Effector memory CD8-positive, alpha-beta T cell (primary cell): ENCODE results near the gene RXFP4.

Experiments used
- ATAC-seq: fragments of 150-1000 bp; cut with Tn5 transposase; replicated peaks from 2 replicates; pipeline ENCODE4 v1.10.0; 2021; ENCODE audit warnings: mild to moderate bottlenecking, moderate library complexity
- DNase-seq, 3 experiments: peaks; one replicate each; pipeline ENCODE4 v3.0.0; 2021
- H3K27ac Mint-ChIP-seq, 2 donors: one replicate each; pipeline ENCODE4 v1.8.0; 2022; ENCODE audit warnings: mild to moderate bottlenecking in 2 of 2, mixed read lengths in 2 of 2, moderate library complexity in 2 of 2
- H3K27me3 Mint-ChIP-seq, 2 donors: one replicate each; pipeline ENCODE4 v1.8.0; 2022; ENCODE audit warnings: mixed read lengths in 2 of 2
- H3K36me3 Mint-ChIP-seq: one replicate; pipeline ENCODE4 v1.8.0; 2022; ENCODE audit warnings: mild to moderate bottlenecking, moderate library complexity, mixed read lengths; ENCODE audit not compliant: insufficient read depth
- H3K4me1 Mint-ChIP-seq, 2 donors: one replicate each; pipeline ENCODE4 v1.8.0; 2022; ENCODE audit warnings: low read depth in 2 of 2, mixed read lengths in 2 of 2
- H3K4me3 Mint-ChIP-seq, 2 donors: one replicate each; pipeline ENCODE4 v1.8.0; 2022; ENCODE audit warnings: mild to moderate bottlenecking in 2 of 2, mixed read lengths in 2 of 2, moderate library complexity in 2 of 2
- H3K9me3 Mint-ChIP-seq, 2 donors: one replicate each; pipeline ENCODE4 v1.8.0; 2022; ENCODE audit warnings: mixed read lengths in 2 of 2

RXFP4 gene

GRCh38 chr1:155970531-155971167 is 29.2 kb downstream of the RXFP4 start:
- Mint-ChIP-seq H3K9me3 (no peaks in the 10 kb centered on the region), H3K36me3 (peaks cover 56% of the 10 kb centered on the region), H3K27me3 (no peaks in the 10 kb centered on the region), H3K27ac (peak overlapping the region; percentile 85 to 87), H3K4me1 (peaks cover 89 to 92% of the 10 kb centered on the region in 2 donors), H3K4me3 (peak overlapping the region; percentile 69 to 97)
- ATAC-seq (peak; percentile 55), DNase-seq (no peak)

GRCh38 chr1:155971910-155972809 is 30.7 kb downstream of the RXFP4 start:
- peak overlapping the region; percentile 85 to 87 for H3K27ac Mint-ChIP-seq
- H3K36me3 Mint-ChIP-seq, result peaks cover 56% of the 10 kb centered on the region
- no peak for ATAC-seq
- DNase-seq, result no peak
- H3K9me3 Mint-ChIP-seq, result no peaks in the 10 kb centered on the region
- no peaks in the 10 kb centered on the region for H3K27me3 Mint-ChIP-seq
- peak overlapping the region; percentile 69 to 97 for H3K4me3 Mint-ChIP-seq
- H3K4me1 Mint-ChIP-seq, result peaks cover 91 to 95% of the 10 kb centered on the region in 2 donors

- H3K27ac Mint-ChIP-seq, result peak overlapping the region; percentile 85 to 94
- no peak for ATAC-seq
- peaks cover 49% of the 10 kb centered on the region for H3K36me3 Mint-ChIP-seq
- H3K4me1 Mint-ChIP-seq, result peaks cover 80 to 84% of the 10 kb centered on the region in 2 donors
- no peaks in the 10 kb centered on the region for H3K9me3 Mint-ChIP-seq
- DNase-seq, result no peak
- peak overlapping the region; percentile 83 to 97 for H3K4me3 Mint-ChIP-seq
- H3K27me3 Mint-ChIP-seq, result no peaks in the 10 kb centered on the region
Observed at GRCh38 chr1:155973723-155974122, 32.3 kb downstream of the RXFP4 start.

GRCh38 chr1:155974208-155975115 is 33.0 kb downstream of the RXFP4 start:
- ATAC-seq (no peak), DNase-seq (no peak)
- Mint-ChIP-seq H3K27ac (peak overlapping the region; percentile 85 to 94), H3K36me3 (peaks cover 48% of the 10 kb centered on the region), H3K4me1 (peaks cover 80 to 87% of the 10 kb centered on the region in 2 donors), H3K9me3 (no peaks in the 10 kb centered on the region), H3K4me3 (peak overlapping the region; percentile 83 to 97), H3K27me3 (no peaks in the 10 kb centered on the region)

GRCh38 chr1:155975375-155976061 is 34.1 kb downstream of the RXFP4 start:
- ATAC-seq (no peak), DNase-seq (no peak)
- Mint-ChIP-seq H3K4me3 (peak overlapping the region; percentile 83 to 97), H3K27me3 (no peaks in the 10 kb centered on the region), H3K27ac (peak overlapping the region; percentile 85 to 94), H3K36me3 (peaks cover 47% of the 10 kb centered on the region), H3K4me1 (peaks cover 80 to 87% of the 10 kb centered on the region in 2 donors), H3K9me3 (no peaks in the 10 kb centered on the region)

GRCh38 chr1:155976062-155976912 is 34.8 kb downstream of the RXFP4 start:
- ATAC-seq (peak; percentile 42), DNase-seq (peak; percentile 62 to 66 (median 63))
- H3K27ac Mint-ChIP-seq, result peak overlapping the region; percentile 85 to 94
- H3K4me3 Mint-ChIP-seq, result peak overlapping the region; percentile 83 to 97
- H3K36me3 Mint-ChIP-seq, result peaks cover 47% of the 10 kb centered on the region
- peaks cover 80 to 87% of the 10 kb centered on the region in 2 donors for H3K4me1 Mint-ChIP-seq
- H3K27me3 Mint-ChIP-seq, result no peaks in the 10 kb centered on the region
- H3K9me3 Mint-ChIP-seq, result no peaks in the 10 kb centered on the region

- peak overlapping the region; percentile 83 to 97 for H3K4me3 Mint-ChIP-seq
- peaks cover 82 to 87% of the 10 kb centered on the region in 2 donors for H3K4me1 Mint-ChIP-seq
- ATAC-seq (no peak), DNase-seq (no peak)
- H3K27me3 Mint-ChIP-seq, result no peaks in the 10 kb centered on the region
- no peaks in the 10 kb centered on the region for H3K9me3 Mint-ChIP-seq
- H3K27ac Mint-ChIP-seq, result peak overlapping the region; percentile 85 to 94
- H3K36me3 Mint-ChIP-seq, result peaks cover 44% of the 10 kb centered on the region
Observed at GRCh38 chr1:155976913-155977689, 35.7 kb downstream of the RXFP4 start.

- Mint-ChIP-seq H3K9me3 (no peaks in the 10 kb centered on the region), H3K27me3 (no peaks in the 10 kb centered on the region), H3K36me3 (peaks cover 37% of the 10 kb centered on the region), H3K27ac (peak overlapping the region; percentile 85 to 94), H3K4me3 (peak overlapping the region; percentile 83 to 97), H3K4me1 (peaks cover 77 to 84% of the 10 kb centered on the region in 2 donors)
- no peak for DNase-seq
- peak; percentile 26 for ATAC-seq
Observed at GRCh38 chr1:155977690-155978324, 36.4 kb downstream of the RXFP4 start.

GRCh38 chr1:155978325-155978972 is 37.0 kb downstream of the RXFP4 start, which contains the start of gene ARHGEF2:
Gene ARHGEF2, minus strand, starts transcription at chr1:155978547. Its CDS starts 120 bp downstream, at chr1:155978427.
- Mint-ChIP-seq H3K4me1 (peaks cover 70 to 78% of the 10 kb centered on the region in 2 donors), H3K9me3 (no peaks in the 10 kb centered on the region), H3K36me3 (peaks cover 35% of the 10 kb centered on the region), H3K27ac (peak within 1 kb of the TSS; percentile 85 to 94), H3K4me3 (peak within 1 kb of the TSS; percentile 83 to 97), H3K27me3 (no peaks in the 10 kb centered on the region)
- peak; percentile 68 for ATAC-seq
- DNase-seq, result peak; percentile 55 to 62 (median 59)

GRCh38 chr1:155978973-155979429 is 37.6 kb downstream of the RXFP4 start:
- no peak for DNase-seq
- ATAC-seq, result no peak
- Mint-ChIP-seq H3K4me3 (peak overlapping the region; percentile 83 to 97), H3K4me1 (peaks cover 70 to 76% of the 10 kb centered on the region in 2 donors), H3K27me3 (no peaks in the 10 kb centered on the region), H3K27ac (peak overlapping the region; percentile 85 to 94), H3K9me3 (no peaks in the 10 kb centered on the region), H3K36me3 (peaks cover 34% of the 10 kb centered on the region)
